Fibroblast of the conjunctiva (primary cell): Measurements from ENCODE around the gene SNX12.
A peak's percentile ranks its signal among the peaks of the same experiment; 100 is the strongest.

Experiments used
- DNase-seq: peaks from one replicate; pipeline ENCODE4 v3.0.0-alpha.2; 2010; ENCODE audit warnings: low read depth

SNX12 gene

GRCh38 chrX:71068044-71068918 lies at the start of gene SNX12:
Gene SNX12 (minus strand): TSS chrX:71068334. CDS start chrX:71068306, 28 bp downstream.
- DNase-seq = peak; percentile 86

- no peak for DNase-seq
Measured at GRCh38 chrX:71117358-71117757, 49.2 kb upstream of the SNX12 start.

GRCh38 chrX:71111921-71112431 lies 43.8 kb upstream of the SNX12 start:
- no peak for DNase-seq

- no peak for DNase-seq
Measured at GRCh38 chrX:71111141-71111843, 43.2 kb upstream of the SNX12 start, which contains the start of gene IL2RG. Gene IL2RG (minus strand): TSS chrX:71111577. CDS start chrX:71111539, 38 bp downstream.

- no peak for DNase-seq
Measured at GRCh38 chrX:71109051-71109450, 40.9 kb upstream of the SNX12 start.

GRCh38 chrX:71107762-71108360 lies 39.7 kb upstream of the SNX12 start:
- no peak for DNase-seq

- no peak for DNase-seq
Measured at GRCh38 chrX:71107245-71107644, 39.1 kb upstream of the SNX12 start.

GRCh38 chrX:71106427-71106826 lies 38.3 kb upstream of the SNX12 start, which contains the start of gene CXorf65:
Gene CXorf65 (minus strand): TSS chrX:71106740. CDS start chrX:71106556, 184 bp downstream.
- DNase-seq = no peak

GRCh38 chrX:71105628-71106027 lies 37.5 kb upstream of the SNX12 start:
- DNase-seq = no peak

GRCh38 chrX:71103110-71103983 lies 35.2 kb upstream of the SNX12 start:
- no peak for DNase-seq

- DNase-seq = no peak
Measured at GRCh38 chrX:71102292-71102691, 34.2 kb upstream of the SNX12 start.

GRCh38 chrX:71100581-71101505 lies 32.7 kb upstream of the SNX12 start:
- DNase-seq = no peak

GRCh38 chrX:71099736-71100135 lies 31.6 kb upstream of the SNX12 start:
- no peak for DNase-seq

- no peak for DNase-seq
Measured at GRCh38 chrX:71098951-71099506, 30.9 kb upstream of the SNX12 start.

- no peak for DNase-seq
Measured at GRCh38 chrX:71098302-71098701, 30.2 kb upstream of the SNX12 start.

- DNase-seq = no peak
Measured at GRCh38 chrX:71096760-71097032, 28.6 kb upstream of the SNX12 start.

GRCh38 chrX:71095981-71096759 lies 28.0 kb upstream of the SNX12 start:
- DNase-seq = no peak

- peak; percentile 73 for DNase-seq
Measured at GRCh38 chrX:71095555-71095980, 27.4 kb upstream of the SNX12 start, which contains the start of gene FOXO4. Gene FOXO4 (plus strand): TSS chrX:71095851. CDS start chrX:71096529, 678 bp downstream.

- DNase-seq = no peak
Measured at GRCh38 chrX:71095033-71095432, 26.9 kb upstream of the SNX12 start.
